SK-N-MC (cell line): ENCODE measurements around the gene STK31.
"Not testable (repeated sequence)": the region's sequence is repeated elsewhere in the genome, so short reads cannot be mapped to it uniquely, and the experiment has no call there.

ENCODE experiments used
- DNase-seq: peaks from one replicate; pipeline ENCODE4 v3.0.0-alpha.2; 2011; ENCODE audit warnings: low read depth, low spot score
- H3K27ac ChIP-seq: fragments of 200-600 bp; sonication (generic); 2 replicates; pipeline ENCODE4 v1.5.1; 2016; ENCODE audit warnings: mixed run types
- H3K36me3 ChIP-seq: fragments of 200-600 bp; sonication (generic); 2 replicates; pipeline ENCODE4 v1.6.1; 2017; ENCODE audit warnings: antibody characterized with exemption, low read length, mixed read lengths; ENCODE audit not compliant: insufficient read depth
- H3K4me3 ChIP-seq: fragments of 200-600 bp; sonication (generic); 2 replicates; pipeline ENCODE4 v1.5.1; 2016
- H3K9ac ChIP-seq: fragments of 200-600 bp; sonication (generic); 2 replicates; pipeline ENCODE4 v1.8.0; 2017; ENCODE audit warnings: mixed run types, mixed read lengths; ENCODE audit not compliant: insufficient read length
- H3K9me3 ChIP-seq: fragments of 200-600 bp; sonication (generic); 2 replicates; pipeline ENCODE4 v1.6.1; 2017; ENCODE audit warnings: low read depth, mild to moderate bottlenecking, antibody characterized with exemption, low read length, moderate library complexity, mixed read lengths
- EZH2 ChIP-seq: fragments of 200-600 bp; sonication (generic); IDR thresholded peaks from one replicate; pipeline ENCODE4 v1.6.1; 2017; ENCODE audit warnings: antibody characterized with exemption
- FOXP2 ChIP-seq: optimal IDR thresholded peaks from 2 replicates; pipeline ENCODE3; 2011; ENCODE audit warnings: mild to moderate bottlenecking, moderate library complexity; ENCODE audit not compliant: insufficient read depth; ENCODE audit errors: extremely low read length, control extremely low read depth
- POLR2AphosphoS5 ChIP-seq: IDR thresholded peaks from 2 replicates; pipeline ENCODE4 v1.6.1; 2012; ENCODE audit warnings: mild to moderate bottlenecking, low read depth, low read length, borderline replicate concordance

STK31 gene

DNA sequence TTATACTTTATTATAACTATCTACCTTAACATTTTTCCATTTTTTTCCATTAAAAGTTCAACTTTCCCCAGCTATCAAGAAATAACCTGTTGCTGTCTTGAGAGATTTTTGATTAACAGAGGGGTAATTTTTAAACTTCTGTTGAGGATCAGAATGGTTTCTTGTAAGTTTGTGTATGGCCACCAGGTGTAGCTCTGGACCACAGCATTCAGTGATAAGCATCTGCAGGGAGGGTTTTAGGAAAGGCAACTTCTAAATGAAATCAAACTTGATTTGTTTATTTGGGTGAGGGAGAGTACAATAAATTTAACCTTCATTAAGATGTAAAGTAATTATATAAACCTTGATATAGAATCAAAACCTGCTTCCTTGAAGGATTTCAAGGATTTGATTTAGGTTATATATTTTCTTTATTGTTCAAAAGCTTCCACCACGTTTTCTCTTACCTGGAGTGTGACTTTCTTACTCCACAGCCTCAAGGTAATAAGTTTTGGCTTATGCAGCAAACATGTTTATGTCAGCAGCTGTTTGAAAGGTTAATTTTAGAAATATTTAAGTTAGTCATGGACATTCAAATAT lies 153.3 kb downstream of the STK31 start:
- H3K9me3 ChIP-seq, result no peaks in the 10 kb centered on the region
- TF ChIP-seq POLR2AphosphoS5 (no peak), FOXP2 (no peak), EZH2 (no peak)
- DNase-seq, result no peak
- no peak overlapping the region for H3K9ac ChIP-seq
- H3K27ac ChIP-seq, result no peak overlapping the region
- H3K36me3 ChIP-seq, result no peaks in the 10 kb centered on the region
- no peak overlapping the region for H3K4me3 ChIP-seq

DNA sequence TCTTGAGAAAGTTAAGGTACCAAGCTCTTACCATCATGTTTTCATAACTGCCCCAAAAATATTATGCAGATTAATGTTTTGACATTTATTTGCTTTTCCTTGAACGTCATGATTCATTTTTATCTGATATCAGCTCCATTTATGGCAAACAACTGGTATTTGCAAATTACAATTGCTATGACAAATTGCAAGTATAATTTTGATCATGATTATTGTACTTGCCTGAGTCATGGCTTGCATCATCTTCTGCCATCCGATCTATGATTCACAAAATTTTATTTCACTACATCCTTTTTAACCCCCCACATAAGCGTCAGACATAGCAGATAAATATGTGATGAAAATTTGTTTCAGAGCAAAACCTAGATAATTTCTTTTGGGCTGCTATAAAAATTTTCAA lies 155.0 kb downstream of the STK31 start:
- Histone ChIP-seq H3K36me3 (no peaks in the 10 kb centered on the region), H3K9me3 (no peaks in the 10 kb centered on the region), H3K27ac (no peak overlapping the region), H3K4me3 (no peak overlapping the region), H3K9ac (no peak overlapping the region)
- TF ChIP-seq FOXP2, result no peak
- TF ChIP-seq EZH2, result no peak
- TF ChIP-seq POLR2AphosphoS5, result no peak
- DNase-seq, result no peak

DNA sequence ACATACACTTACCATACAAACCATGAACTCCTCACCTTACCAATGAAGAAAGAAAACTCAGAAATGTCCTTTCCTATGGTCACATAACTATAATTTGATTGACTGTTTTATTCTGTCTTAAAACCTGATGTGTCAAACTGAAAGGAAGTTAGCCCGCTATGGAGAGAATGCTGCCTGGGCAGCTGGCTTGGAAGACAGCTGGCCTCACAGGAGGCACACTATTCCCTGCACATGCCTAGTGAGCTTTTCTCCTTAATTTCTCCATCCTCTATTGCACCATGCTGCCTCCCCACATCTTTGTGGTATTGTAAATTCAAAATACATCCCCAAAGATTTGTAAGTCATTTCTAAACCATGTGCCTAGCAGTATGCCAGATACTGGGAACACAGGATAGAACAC lies 163.3 kb downstream of the STK31 start:
- Histone ChIP-seq H3K9ac (no peak overlapping the region), H3K9me3 (no peaks in the 10 kb centered on the region), H3K36me3 (no peaks in the 10 kb centered on the region), H3K27ac (no peak overlapping the region), H3K4me3 (no peak overlapping the region)
- DNase-seq, result no peak
- no peak for TF ChIP-seq FOXP2
- TF ChIP-seq POLR2AphosphoS5, result no peak
- TF ChIP-seq EZH2, result no peak

DNA sequence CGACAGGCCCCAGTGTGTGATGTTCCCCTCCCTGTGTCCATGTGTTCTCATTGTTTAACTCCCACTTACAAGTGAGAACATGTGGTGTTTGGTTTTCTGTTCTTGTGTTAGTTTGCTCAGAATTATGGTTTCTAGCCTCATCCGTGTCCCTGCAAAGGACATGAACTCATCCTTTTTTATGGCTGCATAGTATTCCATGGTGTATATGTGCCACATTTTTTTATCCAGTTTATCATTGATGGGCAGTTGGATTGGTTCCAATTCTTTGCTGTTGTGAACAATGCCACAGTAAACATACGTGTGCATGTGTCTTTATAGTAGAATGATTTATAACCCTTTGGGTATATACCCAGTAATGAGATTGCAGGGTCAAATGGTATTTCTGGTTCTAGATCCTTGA lies 166.5 kb downstream of the STK31 start:
- H3K9ac ChIP-seq, DNase-seq, H3K36me3 ChIP-seq, H3K4me3 ChIP-seq, H3K27ac ChIP-seq, H3K9me3 ChIP-seq: not testable (repeated sequence)
